HG03060 (cell line): ENCODE results near the gene MAB21L4.
"Not testable (repeated sequence)": the region's sequence is repeated elsewhere in the genome, so short reads cannot be mapped to it uniquely, and the experiment has no call there.

Experiments used
- ATAC-seq: cut with Tn5 transposase; IDR thresholded peaks from one replicate; pipeline ENCODE4 v1.9.1; 2021; ENCODE audit warnings: low read depth, moderate number of reproducible peaks; ENCODE audit not compliant: unreplicated experiment

The MAB21L4 gene

DNA sequence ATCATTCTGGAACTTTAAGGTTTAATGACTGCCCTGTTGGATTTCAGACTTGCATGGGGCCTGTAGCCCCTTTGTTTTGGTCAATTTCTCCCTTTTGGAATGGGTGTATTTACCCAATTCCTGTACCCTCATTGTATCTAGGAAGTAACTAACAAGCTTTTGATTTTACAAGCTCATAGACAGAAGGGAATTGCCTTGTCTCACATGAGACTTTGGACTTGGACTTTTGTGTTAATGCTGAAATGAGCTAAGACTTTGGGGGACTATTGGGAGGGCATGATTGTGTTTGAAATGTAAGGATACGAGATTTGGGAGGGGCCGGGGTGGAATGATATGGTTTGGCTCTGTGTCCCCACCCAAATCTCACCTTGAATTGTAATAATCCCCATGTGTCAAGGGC, 49.6 kb downstream of the MAB21L4 start:
- ATAC-seq, result not testable (repeated sequence)

DNA sequence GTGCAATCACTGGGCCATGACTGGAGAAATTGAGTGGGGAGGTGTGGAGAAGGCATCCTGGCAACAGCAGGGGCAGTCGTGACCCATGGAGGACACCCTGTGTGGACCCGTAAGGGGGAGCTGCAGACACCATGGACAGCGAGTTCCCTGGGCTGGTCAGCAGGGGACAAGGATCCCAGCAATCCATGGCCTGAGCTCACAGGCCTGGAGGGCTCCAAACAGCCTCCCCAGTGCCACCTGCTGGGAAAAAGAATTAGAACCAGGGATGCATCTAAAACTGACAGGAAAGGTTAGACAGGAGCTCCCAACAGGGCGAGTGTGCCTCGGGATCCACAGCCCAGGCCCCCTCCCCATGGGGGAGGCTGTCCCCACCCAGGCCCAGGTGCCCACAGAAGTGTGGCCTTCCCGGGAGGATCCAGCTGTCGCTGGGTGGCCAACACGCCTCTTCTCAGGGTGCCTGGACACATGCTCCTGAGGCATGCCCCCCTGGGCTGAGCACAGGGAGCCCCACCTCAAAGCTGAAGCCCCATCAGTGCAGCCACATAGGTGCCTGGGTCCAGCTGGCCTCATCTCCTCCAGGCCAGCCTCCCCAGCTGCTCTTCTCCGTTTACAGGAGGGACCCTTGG, 55.4 kb downstream of the MAB21L4 start:
- no peak for ATAC-seq

DNA sequence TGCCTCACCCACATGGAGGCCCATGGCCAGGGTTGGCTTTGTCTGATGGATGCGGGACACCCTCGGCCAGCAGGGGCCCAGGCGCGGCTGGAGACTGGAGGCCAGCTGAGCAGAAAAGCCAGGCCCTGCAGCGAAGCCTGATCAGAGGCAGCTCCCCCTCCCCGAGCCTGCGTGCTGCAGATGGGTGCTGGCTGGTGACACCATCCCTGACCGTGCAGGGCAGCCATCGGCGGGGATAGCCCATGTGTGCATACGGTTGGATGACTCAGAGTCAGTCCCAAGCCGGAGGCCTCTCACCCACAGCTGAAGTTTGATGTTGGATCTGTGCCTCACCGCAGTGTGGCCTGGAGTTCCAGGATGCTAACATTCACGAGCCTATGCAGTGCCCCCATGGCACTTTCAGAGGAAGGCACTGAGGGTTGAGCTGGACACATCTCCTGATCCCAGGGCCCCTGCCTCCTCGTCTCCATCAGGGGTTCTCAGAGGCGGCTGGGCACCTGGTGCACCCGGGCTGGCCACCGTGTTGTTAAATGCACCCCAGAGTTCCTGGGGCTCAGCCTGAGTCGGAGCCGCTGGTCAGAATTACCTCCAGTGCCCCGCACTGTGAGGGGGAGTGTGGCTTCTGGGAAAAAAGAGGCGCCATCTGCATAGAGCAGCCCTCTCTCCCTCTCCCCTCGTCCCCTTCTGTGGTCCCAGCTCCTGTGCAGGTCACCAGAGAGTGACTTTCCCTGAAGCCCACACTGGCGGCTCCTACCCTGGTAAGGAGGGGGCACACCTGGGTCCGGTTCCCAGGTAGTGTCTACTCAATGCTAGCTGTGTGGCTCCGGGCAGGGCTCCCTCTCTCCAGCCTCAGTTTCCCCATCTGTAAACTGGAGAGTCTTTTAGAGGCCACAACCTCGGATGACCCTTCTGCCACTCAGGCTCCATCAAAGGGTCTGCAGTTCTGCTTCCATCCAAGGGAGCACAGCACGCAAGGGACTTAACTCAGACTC, 56.5 kb downstream of the MAB21L4 start:
- ATAC-seq, result no peak

DNA sequence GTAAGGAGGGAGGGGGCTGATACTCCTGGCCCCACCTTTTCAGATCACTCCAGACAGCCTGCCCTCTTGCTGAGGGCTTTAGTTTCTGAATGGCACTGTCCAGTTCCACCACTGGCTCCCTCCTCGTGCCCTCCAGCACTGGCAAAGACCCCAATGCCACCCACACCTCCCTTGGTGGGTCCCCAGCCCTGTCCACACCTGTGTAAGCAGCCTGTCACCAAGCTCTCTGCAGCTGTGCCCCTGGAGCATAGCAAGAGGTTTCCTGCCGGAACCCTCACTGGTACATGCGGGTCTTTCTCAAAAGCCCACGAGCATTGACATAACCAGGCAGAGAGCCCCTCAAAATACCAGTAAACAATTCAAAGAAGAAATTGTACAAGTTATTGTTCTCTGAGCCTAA, 58.3 kb downstream of the MAB21L4 start:
- no peak for ATAC-seq

DNA sequence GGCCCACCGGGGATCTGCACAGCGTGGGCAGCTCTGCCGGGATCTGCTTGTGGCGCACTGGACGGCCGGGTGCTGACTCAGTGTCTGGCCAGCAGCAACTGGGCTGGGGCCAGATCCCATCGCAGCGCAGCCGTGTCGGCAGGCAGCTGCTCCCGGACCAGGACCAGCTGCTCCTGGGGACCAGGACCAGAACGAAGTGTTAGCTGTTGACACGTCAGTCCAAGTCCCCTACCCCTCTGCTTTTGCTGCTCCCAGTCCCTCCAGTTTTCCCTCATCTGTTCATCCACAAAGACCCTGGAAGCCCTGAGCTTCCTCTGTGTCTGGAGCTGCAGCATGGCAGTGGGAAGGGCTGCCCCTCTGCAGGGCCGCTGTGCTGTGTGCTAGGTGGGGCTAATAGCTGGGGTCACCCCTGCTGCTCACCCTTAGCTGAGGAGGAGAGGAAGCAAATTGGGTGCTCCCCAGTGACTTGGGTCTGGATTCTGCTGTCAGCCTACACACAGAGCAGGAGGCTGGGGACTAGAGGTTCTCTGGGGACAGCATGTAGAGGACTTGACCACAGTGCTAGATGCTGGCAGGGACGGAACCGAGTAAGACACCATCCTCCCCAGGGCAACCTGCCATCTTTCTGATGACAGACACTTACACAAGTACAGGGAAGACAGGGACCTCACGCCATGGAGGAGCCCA, 59.0 kb downstream of the MAB21L4 start:
- no peak for ATAC-seq
